ENCODE results near the gene HIPK1. TPM values are rescaled to one million over a fixed set of nuclear protein-coding genes. Genes with fewer than 3 reads are reported as not detected.
"Not testable (repeated sequence)": the region's sequence is repeated elsewhere in the genome, so short reads cannot be mapped to it uniquely, and the experiment has no call there.

Gene HIPK1
- total and polyA plus RNA-seq, 2 experiments from 2014 or later: 8.7 to 31.6 TPM

- no peak for TF ChIP-seq EZH2 (IDR thresholded peaks at IDR 0.05; ENCODE audit: borderline replicate concordance)
- no peak for TF ChIP-seq EZH2phosphoT487 (IDR thresholded peaks at IDR 0.05; ENCODE audit: low read depth, severe bottlenecking, unreplicated experiment)
- no peak for TF ChIP-seq CTCF (IDR thresholded peaks at IDR 0.05; ENCODE audit: poor library complexity)
- H3K9me3 ChIP-seq (ENCODE audit: low read depth): peaks cover 2% of the 10 kb centered on the region
- H3K4me3 ChIP-seq: no peak overlapping the region
- DNase-seq (ENCODE audit: low spot score): no peak
- H3K4me2 ChIP-seq: no peak overlapping the region
- no peaks in the 10 kb centered on the region for H3K27me3 ChIP-seq
- no peaks in the 10 kb centered on the region for H3K79me2 ChIP-seq
- no peaks in the 10 kb centered on the region for H3K9me2 ChIP-seq (replicated peaks; ENCODE audit: insufficient read depth)
- peaks cover 12% of the 10 kb centered on the region for H3K4me1 ChIP-seq (ENCODE audit: insufficient read depth)
- H4K20me1 ChIP-seq (ENCODE audit: insufficient read depth, poor library complexity, severe bottlenecking): no peaks in the 10 kb centered on the region
- H3K36me3 ChIP-seq (replicated peaks; ENCODE audit: insufficient read depth, low read depth): no peaks in the 10 kb centered on the region
- H2AFZ ChIP-seq: no peak overlapping the region
- no peak overlapping the region for H3K27ac ChIP-seq
Observed at GRCh38 chr1:114000406-114000805, 71.3 kb downstream of the HIPK1 start.

- H3K9me2 ChIP-seq (replicated peaks; ENCODE audit: insufficient read depth): no peaks in the 10 kb centered on the region
- DNase-seq (ENCODE audit: low spot score): peak; percentile 31
- no peaks in the 10 kb centered on the region for H4K20me1 ChIP-seq (ENCODE audit: insufficient read depth, poor library complexity, severe bottlenecking)
- H3K36me3 ChIP-seq (replicated peaks; ENCODE audit: insufficient read depth, low read depth): no peaks in the 10 kb centered on the region
- H3K27me3 ChIP-seq: no peaks in the 10 kb centered on the region
- H3K4me2 ChIP-seq: peak overlapping the region; percentile 21
- peak overlapping the region; percentile 19 for H2AFZ ChIP-seq
- peak overlapping the region; percentile 52 for H3K27ac ChIP-seq
- 58% methylated on average over 15 of the region's 15 CpGs for WGBS (ENCODE audit: low lambda C conversion rate, missing lambda C conversion rate)
- H3K4me3 ChIP-seq: no peak overlapping the region
- H3K9me3 ChIP-seq (ENCODE audit: low read depth): no peaks in the 10 kb centered on the region
- peaks cover 12% of the 10 kb centered on the region for H3K4me1 ChIP-seq (ENCODE audit: insufficient read depth)
- H3K79me2 ChIP-seq: no peaks in the 10 kb centered on the region
- no peak for TF ChIP-seq EZH2 (IDR thresholded peaks at IDR 0.05; ENCODE audit: borderline replicate concordance)
- no peak for TF ChIP-seq CTCF (IDR thresholded peaks at IDR 0.05; ENCODE audit: poor library complexity)
- no peak for TF ChIP-seq EZH2phosphoT487 (IDR thresholded peaks at IDR 0.05; ENCODE audit: low read depth, severe bottlenecking, unreplicated experiment)
Observed at GRCh38 chr1:114002492-114003239, 73.5 kb downstream of the HIPK1 start.

GRCh38 chr1:114003431-114003830, 74.3 kb downstream of the HIPK1 start:
- TF ChIP-seq CTCF (IDR thresholded peaks at IDR 0.05; ENCODE audit: poor library complexity): no peak
- TF ChIP-seq EZH2 (IDR thresholded peaks at IDR 0.05; ENCODE audit: borderline replicate concordance): no peak
- no peak for TF ChIP-seq EZH2phosphoT487 (IDR thresholded peaks at IDR 0.05; ENCODE audit: low read depth, severe bottlenecking, unreplicated experiment)
- no peak overlapping the region for H3K27ac ChIP-seq
- no peaks in the 10 kb centered on the region for H3K79me2 ChIP-seq
- H2AFZ ChIP-seq: no peak overlapping the region
- no peaks in the 10 kb centered on the region for H3K9me2 ChIP-seq (replicated peaks; ENCODE audit: insufficient read depth)
- H3K4me1 ChIP-seq (ENCODE audit: insufficient read depth): peaks cover 12% of the 10 kb centered on the region
- no peak for DNase-seq (ENCODE audit: low spot score)
- H3K4me2 ChIP-seq: peak overlapping the region; percentile 21
- no peak overlapping the region for H3K4me3 ChIP-seq
- 72% methylated on average over 5 of the region's 5 CpGs for WGBS (ENCODE audit: low lambda C conversion rate, missing lambda C conversion rate)
- H3K36me3 ChIP-seq (replicated peaks; ENCODE audit: insufficient read depth, low read depth): no peaks in the 10 kb centered on the region
- no peaks in the 10 kb centered on the region for H3K27me3 ChIP-seq
- no peaks in the 10 kb centered on the region for H3K9me3 ChIP-seq (ENCODE audit: low read depth)
- H4K20me1 ChIP-seq (ENCODE audit: insufficient read depth, poor library complexity, severe bottlenecking): no peaks in the 10 kb centered on the region

- not testable (repeated sequence) for H3K9me2 ChIP-seq (replicated peaks; ENCODE audit: insufficient read depth); H3K27ac ChIP-seq; H3K36me3 ChIP-seq (replicated peaks; ENCODE audit: insufficient read depth, low read depth); DNase-seq (ENCODE audit: low spot score); H3K4me2 ChIP-seq; H3K27me3 ChIP-seq; H2AFZ ChIP-seq; H4K20me1 ChIP-seq (ENCODE audit: insufficient read depth, poor library complexity, severe bottlenecking); H3K9me3 ChIP-seq (ENCODE audit: low read depth); H3K4me3 ChIP-seq; H3K79me2 ChIP-seq
- peaks cover 27% of the 10 kb centered on the region for H3K4me1 ChIP-seq (ENCODE audit: insufficient read depth)
- WGBS (ENCODE audit: low lambda C conversion rate, missing lambda C conversion rate): 91% methylated on average over 4 of the region's 4 CpGs
Observed at GRCh38 chr1:114006825-114007224, 77.7 kb downstream of the HIPK1 start.

All from hepatocyte (in vitro differentiated cells).